Measurements from ENCODE around the gene UPK1A.

DNA sequence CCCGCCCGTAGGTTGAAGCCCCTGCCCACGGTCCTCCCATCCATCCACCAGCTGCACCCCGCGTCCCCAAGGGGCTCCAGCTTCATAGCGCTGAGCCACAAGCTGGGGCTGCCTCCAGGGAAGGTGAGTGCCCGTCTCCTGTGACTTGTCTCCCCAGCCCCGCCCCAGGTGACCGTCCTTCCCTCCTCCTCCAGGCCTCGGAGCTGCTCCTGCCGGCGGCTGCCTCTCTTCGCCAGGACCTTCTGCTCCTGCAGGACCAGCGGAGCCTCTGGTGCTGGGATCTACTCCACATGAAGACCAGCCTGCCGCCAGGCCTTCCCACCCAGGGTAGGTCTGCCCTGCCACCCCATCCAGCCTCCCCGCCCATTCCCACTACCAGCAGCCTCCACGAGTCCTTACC is 46.3 kb upstream of the UPK1A start:
- TF ChIP-seq MAX (IDR thresholded peaks at IDR 0.05; ENCODE audit: low read depth, low read length) = no peak
- TF ChIP-seq, protein P1, sequence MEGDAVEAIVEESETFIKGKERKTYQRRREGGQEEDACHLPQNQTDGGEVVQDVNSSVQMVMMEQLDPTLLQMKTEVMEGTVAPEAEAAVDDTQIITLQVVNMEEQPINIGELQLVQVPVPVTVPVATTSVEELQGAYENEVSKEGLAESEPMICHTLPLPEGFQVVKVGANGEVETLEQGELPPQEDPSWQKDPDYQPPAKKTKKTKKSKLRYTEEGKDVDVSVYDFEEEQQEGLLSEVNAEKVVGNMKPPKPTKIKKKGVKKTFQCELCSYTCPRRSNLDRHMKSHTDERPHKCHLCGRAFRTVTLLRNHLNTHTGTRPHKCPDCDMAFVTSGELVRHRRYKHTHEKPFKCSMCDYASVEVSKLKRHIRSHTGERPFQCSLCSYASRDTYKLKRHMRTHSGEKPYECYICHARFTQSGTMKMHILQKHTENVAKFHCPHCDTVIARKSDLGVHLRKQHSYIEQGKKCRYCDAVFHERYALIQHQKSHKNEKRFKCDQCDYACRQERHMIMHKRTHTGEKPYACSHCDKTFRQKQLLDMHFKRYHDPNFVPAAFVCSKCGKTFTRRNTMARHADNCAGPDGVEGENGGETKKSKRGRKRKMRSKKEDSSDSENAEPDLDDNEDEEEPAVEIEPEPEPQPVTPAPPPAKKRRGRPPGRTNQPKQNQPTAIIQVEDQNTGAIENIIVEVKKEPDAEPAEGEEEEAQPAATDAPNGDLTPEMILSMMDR (IDR thresholded peaks at IDR 0.05; ENCODE audit: low read depth, low read length) = no peak
- no peak for TF ChIP-seq POLR2A (IDR thresholded peaks at IDR 0.05; ENCODE audit: extremely low read depth, insufficient read length)
- no peak for TF ChIP-seq MYC (IDR thresholded peaks at IDR 0.05; ENCODE audit: low read depth, low read length)

All from NB4 (cell line).